Measurements from ENCODE around the gene LMF1. TPM values are rescaled to one million over a fixed set of nuclear protein-coding genes. Genes with fewer than 3 reads are reported as not detected.

Gene LMF1
- total and polyA plus RNA-seq, 2 of the 13 experiments (the other 11 are each of a cell fraction or from before 2014, with no cell fraction given): 6.8 to 8.5 TPM

GRCh38 chr16:836221-836620 is 134.6 kb downstream of the LMF1 start:
- peaks cover 12 to 60% of the 10 kb centered on the region in 2 experiments for H3K27me3 ChIP-seq (ENCODE audit: control insufficient read depth in 1 of 2, insufficient read depth in 2 of 2, low read length in 2 of 2)
- POLR2A ChIA-PET: no interaction called here
- FAIRE-seq (no peak), DNase-seq (ENCODE audit: low spot score) (no peak), ATAC-seq (no peak)
- no peak overlapping the region for H3K4me2 ChIP-seq (ENCODE audit: low read depth, low read length)
- H3K27ac ChIP-seq (ENCODE audit: extremely low read length, insufficient read depth, low read length): no peak overlapping the region
- intact Hi-C loops (cut with micrococcal nuclease; ENCODE audit: unreplicated experiment) (no loop called here), in situ Hi-C loops (cut with HindIII; ENCODE audit: extremely low pct_ligation_motif_present, low pct_unique_long_range_greater_than_20kb) (loop anchor here (10.0 kb wide), 1 partner anchor 59 kb away; no protein-coding TSS in a partner anchor)
- 48% methylated on average over 4 of the region's 4 CpGs for WGBS (ENCODE audit: low lambda C conversion rate)
- no peak for TF ChIP-seq FOSL1 (CRISPR knock-in tag; IDR thresholded peaks at IDR 0.05; ENCODE audit: borderline replicate concordance)
- TF ChIP-seq THAP8 (CRISPR knock-in tag; IDR thresholded peaks at IDR 0.05; ENCODE audit: borderline replicate concordance): no peak
- peak; percentile 58 for TF ChIP-seq ZBTB33 (CRISPR knock-in tag; IDR thresholded peaks at IDR 0.05)
- TF ChIP-seq ZNF280D (CRISPR knock-in tag; IDR thresholded peaks at IDR 0.05): 0 out of 2 replicates have a peak, but pooled peaks have one; percentile 43
- TF ChIP-seq ZMYM4 (CRISPR knock-in tag; IDR thresholded peaks at IDR 0.05): no peak
- TF ChIP-seq MED1 (CRISPR knock-in tag; IDR thresholded peaks at IDR 0.05): no peak
- no peak for TF ChIP-seq ZBTB26 (CRISPR knock-in tag; IDR thresholded peaks at IDR 0.05; ENCODE audit: borderline replicate concordance)
- TF ChIP-seq MBNL3 (CRISPR knock-in tag; conservative IDR thresholded peaks at IDR 0.05): no peak
- no peak for TF ChIP-seq ZNF674 (CRISPR knock-in tag; IDR thresholded peaks at IDR 0.05; ENCODE audit: low read depth)
- TF ChIP-seq HMG20B (CRISPR knock-in tag; conservative IDR thresholded peaks at IDR 0.05): no peak
- H3K4me1 ChIP-seq (ENCODE audit: insufficient read depth, low read length): no peaks in the 10 kb centered on the region
- no peak overlapping the region for H2AFZ ChIP-seq (ENCODE audit: low read length)
- CTCF ChIA-PET (ENCODE audit: low intra/inter-chr PET ratio, low total read pairs): no interaction called here
- H3K9me3 ChIP-seq (ENCODE audit: low read length): peaks cover 16% of the 10 kb centered on the region
- H3K9ac ChIP-seq (ENCODE audit: insufficient read depth, low read depth, low read length): no peak overlapping the region
- no peaks in the 10 kb centered on the region for H4K20me1 ChIP-seq (ENCODE audit: insufficient read depth, low read length)
- no TSS peak for BruUV-seq (replicated peaks)
- H3K4me3 ChIP-seq (replicated peaks in 1 of 3; ENCODE audit: insufficient read depth in 1 of 3, low read depth in 2 of 3, low read length in 3 of 3): no peak overlapping the region
- H3K36me3 ChIP-seq (replicated peaks in 1 of 2; ENCODE audit: control insufficient read depth in 1 of 2, insufficient read depth in 2 of 2, low read length in 2 of 2): no peaks in the 10 kb centered on the region
- no peaks in the 10 kb centered on the region for H3K79me2 ChIP-seq (ENCODE audit: insufficient read depth, low read length)

Measured in HepG2 (cell line).